Measurements from ENCODE around the gene MTHFSD.

Gene MTHFSD

GRCh38 chr16:86577314-86577971, 22.4 kb upstream of the MTHFSD start:
- Mint-ChIP-seq H3K36me3 (no peaks in the 10 kb centered on the region), H3K4me1 (peaks cover 12% of the 10 kb centered on the region), H3K27ac (no peak overlapping the region), H3K4me3 (peak overlapping the region; percentile 15), H3K27me3 (peaks cover 95% of the 10 kb centered on the region), H3K9me3 (no peaks in the 10 kb centered on the region)
- DNase-seq, result no peak
- CTCF ChIA-PET, result no interaction called here

- no peak for DNase-seq
- Mint-ChIP-seq H3K9me3 (no peaks in the 10 kb centered on the region), H3K27ac (no peak overlapping the region), H3K36me3 (no peaks in the 10 kb centered on the region), H3K4me3 (peak overlapping the region; percentile 76), H3K27me3 (peaks cover 98% of the 10 kb centered on the region), H3K4me1 (peaks cover 12% of the 10 kb centered on the region)
- CTCF ChIA-PET, result interaction anchor here (0.7 to 1.5 kb wide), 2 partner anchors 12 to 486 kb away, joined by 4 to 8 read pairs; no protein-coding TSS in a partner anchor
Measured at GRCh38 chr16:86576591-86577313, 21.7 kb upstream of the MTHFSD start.

GRCh38 chr16:86575754-86576557, 20.9 kb upstream of the MTHFSD start:
- Mint-ChIP-seq H3K27me3 (peaks cover 98% of the 10 kb centered on the region), H3K36me3 (no peaks in the 10 kb centered on the region)
- peak; percentile 75 for DNase-seq

DNA sequence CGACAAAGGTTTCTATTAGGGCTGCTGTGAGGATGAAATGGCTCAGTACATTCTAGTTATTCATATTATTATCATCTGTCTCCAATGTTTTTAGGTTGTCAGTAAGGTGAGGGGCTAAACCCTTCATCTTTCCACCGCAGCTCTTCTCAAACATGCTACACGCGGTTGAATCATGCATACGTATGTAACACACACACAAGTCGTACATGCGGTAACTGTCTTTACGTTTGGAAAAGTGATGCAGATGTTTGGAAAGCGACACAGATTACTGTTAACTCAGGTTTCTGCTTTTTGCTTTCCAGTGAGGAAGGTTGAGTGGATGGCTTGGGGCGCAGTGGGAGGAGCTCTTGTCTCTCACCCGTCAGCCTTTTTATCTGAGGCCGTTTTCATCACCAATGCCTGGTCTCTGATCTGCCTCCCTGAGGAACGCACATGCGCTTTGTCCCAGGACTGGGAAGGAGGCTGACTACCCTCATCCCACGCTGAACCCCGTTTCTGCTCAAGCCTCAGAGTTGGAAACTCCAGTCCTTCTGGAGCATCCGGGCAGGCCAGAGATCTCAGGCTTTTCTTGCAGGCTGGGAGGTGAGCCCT, 20.2 kb upstream of the MTHFSD start:
- DNase-seq, result no peak
- no peak overlapping the region for H3K4me3 Mint-ChIP-seq
- H3K27me3 Mint-ChIP-seq, result peaks cover 100% of the 10 kb centered on the region
- peaks cover 12% of the 10 kb centered on the region for H3K4me1 Mint-ChIP-seq
- CTCF ChIA-PET, result interaction anchor here (1.4 to 1.5 kb wide), 2 partner anchors 299 to 488 kb away, joined by 3 to 8 read pairs; no protein-coding TSS in a partner anchor
- no peaks in the 10 kb centered on the region for H3K9me3 Mint-ChIP-seq
- H3K27ac Mint-ChIP-seq, result no peak overlapping the region
- H3K36me3 Mint-ChIP-seq, result no peaks in the 10 kb centered on the region

More at GRCh38 chr16:86575754-86576557, 20.9 kb upstream of the MTHFSD start:
- CTCF ChIA-PET, result interaction anchor here (0.7 to 1.5 kb wide), 3 partner anchors 11 to 487 kb away, joined by 3 to 8 read pairs (median 4); no protein-coding TSS in a partner anchor
- Mint-ChIP-seq H3K4me3 (peak overlapping the region; percentile 76), H3K9me3 (no peaks in the 10 kb centered on the region), H3K27ac (no peak overlapping the region), H3K4me1 (peaks cover 12% of the 10 kb centered on the region)

DNA sequence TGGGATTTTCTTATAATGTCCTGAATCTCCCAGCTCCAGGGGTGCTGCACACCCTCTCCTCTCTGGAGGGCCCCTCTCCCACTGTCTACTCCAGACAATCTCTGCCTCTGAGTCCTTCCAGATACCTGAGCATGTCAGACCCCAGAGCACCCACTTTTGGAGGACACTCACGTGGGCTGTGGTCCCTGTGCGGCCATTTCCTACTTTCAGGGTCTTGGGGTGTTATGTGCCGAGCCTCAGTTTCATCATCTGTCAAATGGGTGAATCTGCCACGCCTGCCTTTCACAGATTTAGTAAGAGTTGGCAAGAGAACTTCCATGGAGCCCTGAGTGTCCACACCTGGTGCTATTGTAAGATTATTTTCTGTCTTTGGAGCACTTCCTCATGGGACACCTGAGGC, 19.6 kb upstream of the MTHFSD start:
- Mint-ChIP-seq H3K36me3 (no peaks in the 10 kb centered on the region), H3K4me1 (peaks cover 12% of the 10 kb centered on the region), H3K27ac (no peak overlapping the region), H3K9me3 (no peaks in the 10 kb centered on the region), H3K27me3 (peaks cover 100% of the 10 kb centered on the region), H3K4me3 (no peak overlapping the region)
- DNase-seq, result no peak
- CTCF ChIA-PET, result interaction anchor here (1.4 kb wide), 1 partner anchor 299 kb away, joined by 3 read pairs; no protein-coding TSS in a partner anchor

DNA sequence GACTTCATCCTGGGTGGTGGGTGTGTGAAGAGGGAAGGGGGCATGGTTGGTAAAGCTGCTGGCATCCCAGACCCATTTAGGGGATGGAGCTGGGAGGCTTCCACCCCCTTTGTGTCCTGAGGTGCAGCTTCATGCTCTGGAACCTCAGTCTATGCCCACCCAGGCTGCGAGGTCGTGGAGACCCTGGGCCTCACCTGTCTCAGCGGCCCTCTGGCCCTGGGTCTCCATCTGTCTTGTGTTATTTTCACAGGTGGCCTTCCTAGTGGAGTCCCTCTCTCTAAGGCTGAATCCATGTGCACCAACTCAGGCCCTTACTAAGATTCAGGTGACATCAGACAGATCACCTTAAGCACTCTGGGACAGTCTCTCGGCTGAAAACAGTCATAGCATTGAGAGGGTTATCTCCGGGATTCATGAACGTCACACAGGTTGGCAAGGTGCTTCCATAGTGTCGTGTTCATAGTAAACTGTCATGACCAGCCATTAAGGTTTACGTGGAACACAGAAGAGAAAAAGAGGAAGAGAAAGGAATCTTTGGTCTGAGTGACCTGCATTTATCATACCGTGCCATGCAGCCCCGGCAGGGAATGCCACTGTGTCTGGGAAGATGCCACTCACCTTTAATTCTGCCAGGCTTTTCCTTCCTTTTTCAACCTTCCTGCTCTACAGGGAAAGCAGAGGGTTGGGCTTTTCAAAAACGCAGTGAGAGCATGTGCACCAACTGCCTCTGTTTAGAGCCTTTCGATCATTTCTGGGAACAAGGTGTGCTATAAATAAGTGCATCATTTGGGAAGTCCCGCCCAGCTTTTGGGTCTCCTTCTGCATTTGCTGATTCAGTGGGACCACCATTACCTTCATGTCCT, 18.8 kb upstream of the MTHFSD start:
- DNase-seq, result no peak
- Mint-ChIP-seq H3K9me3 (no peaks in the 10 kb centered on the region), H3K27me3 (peaks cover 100% of the 10 kb centered on the region), H3K4me1 (peaks cover 11% of the 10 kb centered on the region), H3K27ac (no peak overlapping the region), H3K4me3 (no peak overlapping the region), H3K36me3 (no peaks in the 10 kb centered on the region)
- CTCF ChIA-PET, result interaction anchor here (1.5 to 2.3 kb wide), 2 partner anchors 13 to 489 kb away, joined by 3 to 8 read pairs; no protein-coding TSS in a partner anchor

DNA sequence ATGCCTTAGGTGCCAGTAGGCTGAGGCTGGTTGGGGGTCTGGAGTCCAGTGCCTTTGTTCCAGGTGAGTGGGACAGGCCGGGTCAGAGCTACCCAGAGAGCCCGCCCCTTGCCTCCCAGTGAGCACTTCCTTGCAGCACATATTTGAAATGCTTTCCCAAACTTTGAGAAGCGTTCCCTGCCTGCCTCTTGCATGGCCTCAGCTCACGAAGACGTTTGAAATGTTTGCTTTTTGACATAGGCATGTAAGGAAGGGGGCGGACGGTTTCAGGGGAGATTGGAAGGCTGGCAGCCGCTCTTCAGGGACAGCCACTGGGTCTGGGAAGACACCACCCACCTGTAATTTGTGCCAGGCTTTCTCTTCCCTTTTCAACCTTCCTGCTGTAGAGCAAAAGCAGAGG, 18.2 kb upstream of the MTHFSD start:
- H3K4me3 Mint-ChIP-seq, result no peak overlapping the region
- CTCF ChIA-PET, result interaction anchor here (1.5 to 2.3 kb wide), 2 partner anchors 12 to 490 kb away, joined by 3 to 8 read pairs; no protein-coding TSS in a partner anchor
- H3K9me3 Mint-ChIP-seq, result no peaks in the 10 kb centered on the region
- no peaks in the 10 kb centered on the region for H3K36me3 Mint-ChIP-seq
- no peak overlapping the region for H3K27ac Mint-ChIP-seq
- H3K27me3 Mint-ChIP-seq, result peaks cover 100% of the 10 kb centered on the region
- no peak for DNase-seq
- peaks cover 10% of the 10 kb centered on the region for H3K4me1 Mint-ChIP-seq

GRCh38 chr16:86572606-86573005, 17.6 kb upstream of the MTHFSD start:
- Mint-ChIP-seq H3K27ac (no peak overlapping the region), H3K4me3 (no peak overlapping the region), H3K4me1 (peaks cover 9% of the 10 kb centered on the region), H3K36me3 (no peaks in the 10 kb centered on the region), H3K27me3 (peaks cover 96% of the 10 kb centered on the region), H3K9me3 (no peaks in the 10 kb centered on the region)
- CTCF ChIA-PET, result interaction anchor here (1.5 to 2.3 kb wide), 2 partner anchors 11 to 490 kb away, joined by 3 to 8 read pairs; no protein-coding TSS in a partner anchor
- DNase-seq, result no peak

- Mint-ChIP-seq H3K9me3 (no peaks in the 10 kb centered on the region), H3K27ac (no peak overlapping the region), H3K4me3 (no peak overlapping the region), H3K4me1 (peaks cover 8% of the 10 kb centered on the region), H3K27me3 (peaks cover 96% of the 10 kb centered on the region), H3K36me3 (no peaks in the 10 kb centered on the region)
- CTCF ChIA-PET, result interaction anchor here (1.5 to 2.3 kb wide), 2 partner anchors 11 to 491 kb away, joined by 3 to 8 read pairs; no protein-coding TSS in a partner anchor
- no peak for DNase-seq
Measured at GRCh38 chr16:86572041-86572521, 17.0 kb upstream of the MTHFSD start.

GRCh38 chr16:86571530-86571915, 16.5 kb upstream of the MTHFSD start:
- DNase-seq, result no peak
- H3K27ac Mint-ChIP-seq, result no peak overlapping the region
- peaks cover 5% of the 10 kb centered on the region for H3K4me1 Mint-ChIP-seq
- H3K9me3 Mint-ChIP-seq, result no peaks in the 10 kb centered on the region
- CTCF ChIA-PET, result interaction anchor here (2.3 kb wide), 1 partner anchor 491 kb away, joined by 8 read pairs; no protein-coding TSS in a partner anchor
- H3K36me3 Mint-ChIP-seq, result no peaks in the 10 kb centered on the region
- H3K4me3 Mint-ChIP-seq, result no peak overlapping the region
- H3K27me3 Mint-ChIP-seq, result peaks cover 95% of the 10 kb centered on the region

DNA sequence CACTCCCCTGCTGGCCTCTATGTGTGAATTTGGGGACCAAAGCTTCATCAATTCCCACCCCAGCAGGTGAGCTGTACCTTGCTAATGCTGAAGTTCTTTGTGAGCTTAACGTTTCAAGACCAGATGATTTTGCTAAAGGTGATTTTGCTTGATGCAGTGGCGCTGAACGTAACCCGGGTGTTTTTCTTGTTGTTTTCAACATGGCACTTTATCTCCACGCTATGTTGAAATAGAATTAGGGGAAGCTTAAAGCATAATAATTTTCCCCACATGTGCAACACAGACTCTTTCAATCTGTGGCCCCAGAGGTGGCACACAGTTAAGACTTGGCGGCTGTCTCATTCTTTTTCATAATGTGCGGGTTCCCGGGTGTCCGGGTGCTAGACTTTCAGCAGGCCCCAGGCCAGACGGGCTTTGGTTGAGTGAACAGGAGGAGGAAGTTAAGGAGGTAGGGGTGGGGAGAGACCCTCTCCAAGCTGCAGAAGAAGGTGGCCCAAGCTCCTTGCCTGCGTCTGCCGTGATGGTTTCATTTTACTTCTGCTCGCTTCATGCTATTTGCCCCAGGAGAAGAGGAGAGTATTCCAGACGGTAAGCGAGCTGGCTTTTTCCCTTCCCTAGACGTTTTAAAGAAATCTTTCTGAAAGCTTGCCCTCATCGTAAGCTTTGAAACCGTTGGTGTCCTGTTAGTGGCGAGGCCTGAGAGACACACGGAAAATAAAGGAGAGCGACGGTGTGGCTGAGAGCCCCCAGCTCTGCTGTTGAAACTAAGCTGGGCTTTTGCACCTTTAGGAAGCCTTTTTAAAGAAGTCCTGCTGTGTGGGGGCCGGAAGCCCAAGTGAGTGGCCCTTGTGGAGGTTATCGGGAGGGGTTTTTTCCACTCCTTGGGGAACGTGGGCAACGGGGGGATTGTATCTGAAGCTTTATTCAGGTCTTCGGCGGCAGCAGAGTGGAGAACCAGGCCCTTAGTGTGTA, 15.8 kb upstream of the MTHFSD start:
- H3K36me3 Mint-ChIP-seq, result no peaks in the 10 kb centered on the region
- CTCF ChIA-PET, result interaction anchor here (1.2 kb wide), 1 partner anchor 492 kb away, joined by 3 read pairs; no protein-coding TSS in a partner anchor

More for the DNA sequence above, 15.8 kb upstream of the MTHFSD start:
- Mint-ChIP-seq H3K4me1 (no peaks in the 10 kb centered on the region), H3K4me3 (no peak overlapping the region), H3K27me3 (peaks cover 95% of the 10 kb centered on the region), H3K27ac (no peak overlapping the region), H3K9me3 (no peaks in the 10 kb centered on the region)
- DNase-seq, result no peak
